ENCODE data around the gene GAL3ST2.

The GAL3ST2 gene

DNA sequence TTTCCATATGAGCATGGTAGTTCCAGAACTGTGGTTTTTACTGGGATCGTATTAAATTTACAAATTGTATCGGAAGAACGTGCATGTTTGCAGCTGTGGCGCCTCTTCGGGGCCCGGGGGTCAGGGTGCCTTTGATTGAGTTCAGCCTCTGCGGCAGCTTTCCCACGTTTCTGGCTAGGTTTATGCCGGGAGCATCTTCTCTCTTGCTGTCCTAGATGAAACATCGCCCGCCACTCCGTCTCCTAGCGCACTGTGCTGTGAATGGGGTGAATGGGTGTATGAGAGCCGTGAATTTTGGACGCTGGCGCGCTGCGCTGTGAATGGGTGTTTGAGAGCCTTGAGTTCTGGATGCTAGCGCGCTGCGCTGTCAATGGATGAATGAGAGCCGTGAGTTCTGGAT lies 69.8 kb downstream of the GAL3ST2 start:
- peak in 1 of 2 donors; percentile 13 for DNase-seq

DNA sequence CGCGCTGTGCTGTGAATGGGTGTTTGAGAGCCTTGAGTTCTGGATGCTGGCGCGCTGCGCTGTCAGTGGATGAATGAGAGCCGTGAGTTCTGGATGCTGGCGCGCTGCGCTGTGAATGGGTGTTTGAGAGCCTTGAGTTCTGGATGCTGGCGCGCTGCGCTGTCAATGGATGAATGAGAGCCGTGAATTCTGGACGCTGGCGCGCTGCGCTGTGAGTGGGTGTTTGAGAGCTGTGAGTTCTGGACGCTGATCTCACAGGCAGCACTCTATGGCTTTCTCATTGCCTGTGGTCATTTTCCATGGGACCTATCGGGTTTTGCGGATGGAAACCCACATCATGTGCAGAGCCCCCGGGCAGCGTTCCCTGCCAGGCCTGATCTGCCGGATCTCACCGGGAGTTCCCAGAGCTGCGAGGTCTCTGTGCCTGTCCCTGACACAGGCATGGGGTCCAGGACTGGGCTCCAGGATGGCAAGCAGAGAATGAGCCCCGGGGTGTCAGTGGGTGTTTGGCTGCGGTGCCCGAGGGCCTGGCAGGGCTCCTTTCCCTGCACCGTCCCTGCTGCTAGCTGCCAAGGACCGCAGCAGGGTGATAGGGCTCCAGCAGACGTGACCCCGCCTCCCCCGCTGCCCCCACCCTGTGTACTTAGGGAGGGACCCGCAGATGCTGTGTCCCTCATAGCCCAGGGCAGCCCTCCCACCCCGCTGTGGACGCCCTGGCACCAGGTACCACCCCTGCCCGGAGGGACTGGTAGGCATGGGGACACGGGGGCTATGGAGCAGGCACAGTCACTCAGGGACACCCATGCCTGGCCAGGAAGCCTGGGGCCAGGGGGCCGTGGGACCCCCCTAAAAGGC lies 72.4 kb downstream of the GAL3ST2 start:
- DNase-seq, result peak; percentile 18

DNA sequence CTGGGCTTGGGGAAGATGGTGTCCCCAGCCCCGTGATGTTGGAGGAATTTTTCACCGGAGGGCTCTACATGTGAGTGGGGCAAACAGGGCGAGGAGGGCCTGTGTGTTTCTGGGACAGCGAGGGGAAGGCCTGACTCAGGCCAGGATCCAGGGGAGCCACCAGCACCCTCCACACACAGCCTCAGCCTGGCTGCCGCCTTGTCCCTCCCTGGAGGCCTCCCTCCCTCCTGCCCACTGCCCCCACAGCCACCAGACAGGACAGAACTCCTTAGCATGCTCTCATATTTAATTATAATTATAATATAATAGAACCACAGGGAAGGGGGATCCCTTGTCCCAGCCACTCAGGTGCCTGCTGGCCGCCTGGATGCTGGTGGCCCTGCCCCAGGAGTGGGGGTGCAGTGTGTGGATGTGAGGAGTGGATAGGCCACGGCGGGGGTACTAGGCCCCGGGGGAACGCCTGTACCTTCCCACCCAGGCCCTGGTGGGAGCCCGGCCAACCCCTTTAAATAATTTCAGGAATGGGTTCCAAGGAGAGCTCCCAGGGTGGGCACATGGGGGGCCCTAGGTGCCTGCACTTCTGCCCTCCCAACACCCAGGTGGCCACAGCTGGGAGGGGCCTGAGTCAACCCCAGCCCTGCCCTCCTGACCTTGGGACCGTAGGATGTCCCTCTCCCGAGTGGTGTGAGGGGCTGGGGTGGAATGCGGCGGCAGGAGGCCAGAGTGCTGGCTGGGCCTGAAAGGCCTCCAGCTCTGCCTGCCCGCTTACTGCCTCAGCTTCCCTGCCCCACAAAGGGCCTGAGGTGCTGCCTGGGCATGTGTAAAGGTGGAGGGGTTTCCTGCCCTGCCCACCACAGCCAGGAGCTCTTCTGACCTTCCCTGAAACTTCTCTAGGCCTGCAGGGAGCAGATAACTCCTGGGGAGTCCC lies 73.3 kb downstream of the GAL3ST2 start:
- peak; percentile 5 to 16 for DNase-seq

DNA sequence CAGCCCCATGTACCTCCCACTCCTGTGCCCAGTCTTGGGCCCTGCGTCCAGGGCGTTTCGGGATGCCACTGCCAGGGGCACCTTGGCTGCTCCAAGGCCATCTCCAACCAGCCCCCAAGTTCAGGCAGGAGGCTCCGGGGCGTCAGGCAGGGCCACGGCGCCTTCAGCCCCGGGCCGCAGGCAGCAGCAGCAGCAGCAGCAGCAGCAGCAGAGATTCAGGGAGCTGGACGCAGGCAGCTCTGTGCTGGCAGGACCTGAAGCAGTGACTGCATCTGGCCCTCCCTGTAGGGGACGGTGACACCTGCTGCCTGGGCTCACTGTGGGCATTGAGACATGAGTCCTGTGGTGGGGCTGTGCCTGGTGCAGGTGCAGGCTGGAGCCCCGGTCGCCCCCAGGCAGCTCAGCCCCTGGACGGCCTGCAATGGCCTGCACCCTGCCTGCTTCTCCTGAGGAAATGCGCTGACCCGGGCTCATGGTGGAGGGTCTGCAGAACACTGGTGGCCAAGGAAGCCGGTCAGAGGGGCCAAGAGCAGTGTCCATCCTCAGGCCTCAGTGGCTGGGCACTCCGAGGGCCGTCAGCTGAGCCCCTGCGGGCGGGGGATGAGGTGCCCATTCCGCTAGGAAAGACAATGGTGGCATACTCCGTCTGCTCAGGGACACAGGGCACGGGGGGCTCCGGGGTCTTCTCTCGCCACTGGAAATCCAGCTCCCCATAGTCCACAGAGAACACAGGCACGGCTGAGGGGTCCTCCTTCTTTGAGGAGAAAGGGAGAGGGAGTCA lies 74.1 kb downstream of the GAL3ST2 start:
- peak; percentile 12 to 16 for DNase-seq

- peak in 1 of 2 donors; percentile 12 for DNase-seq
Observed at GRCh38 chr2:241851325-241852115, 74.9 kb downstream of the GAL3ST2 start.

DNA sequence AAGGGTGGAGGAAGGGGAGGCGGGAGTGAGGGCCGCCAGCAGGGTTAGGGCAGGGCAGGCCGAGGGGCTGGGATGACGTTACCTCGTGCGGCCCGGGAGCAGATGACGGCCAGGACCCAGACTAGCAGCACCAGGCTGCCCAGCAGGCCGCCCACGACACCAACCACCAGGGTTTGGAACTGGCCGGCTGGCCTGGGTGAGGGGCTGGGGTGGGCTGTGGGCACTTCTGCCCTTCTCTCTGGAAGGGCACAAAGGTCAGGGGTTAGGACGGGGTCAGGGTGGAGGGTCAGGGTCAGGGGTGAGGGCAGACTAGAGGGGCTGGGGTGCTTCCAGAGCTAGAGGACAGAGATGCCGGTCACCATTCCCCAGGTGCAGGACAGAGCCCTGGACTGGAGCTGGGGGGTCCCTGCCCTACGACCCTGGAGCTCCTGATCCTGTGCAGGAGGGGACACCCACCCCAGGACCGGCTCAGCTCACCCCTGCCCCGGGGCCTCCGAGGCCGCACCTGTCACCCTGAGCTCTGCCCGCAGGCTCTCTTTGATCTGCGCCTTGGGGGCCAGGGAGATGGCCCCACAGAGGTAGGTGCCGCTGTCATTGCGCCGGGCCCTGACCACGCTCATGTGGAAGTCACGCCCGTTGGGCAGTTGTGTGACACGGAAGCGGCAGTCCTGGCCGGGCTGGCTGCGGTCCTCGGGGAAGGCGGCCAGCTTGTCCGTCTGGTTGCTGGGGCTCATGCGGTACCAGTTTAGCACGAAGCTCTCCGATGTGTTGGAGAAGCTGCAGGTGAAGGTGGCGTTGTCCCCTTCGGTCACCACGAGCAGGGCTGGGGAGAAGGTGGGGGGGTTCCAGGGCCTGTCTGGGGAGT lies 75.7 kb downstream of the GAL3ST2 start:
- peak; percentile 2 to 12 for DNase-seq

DNA sequence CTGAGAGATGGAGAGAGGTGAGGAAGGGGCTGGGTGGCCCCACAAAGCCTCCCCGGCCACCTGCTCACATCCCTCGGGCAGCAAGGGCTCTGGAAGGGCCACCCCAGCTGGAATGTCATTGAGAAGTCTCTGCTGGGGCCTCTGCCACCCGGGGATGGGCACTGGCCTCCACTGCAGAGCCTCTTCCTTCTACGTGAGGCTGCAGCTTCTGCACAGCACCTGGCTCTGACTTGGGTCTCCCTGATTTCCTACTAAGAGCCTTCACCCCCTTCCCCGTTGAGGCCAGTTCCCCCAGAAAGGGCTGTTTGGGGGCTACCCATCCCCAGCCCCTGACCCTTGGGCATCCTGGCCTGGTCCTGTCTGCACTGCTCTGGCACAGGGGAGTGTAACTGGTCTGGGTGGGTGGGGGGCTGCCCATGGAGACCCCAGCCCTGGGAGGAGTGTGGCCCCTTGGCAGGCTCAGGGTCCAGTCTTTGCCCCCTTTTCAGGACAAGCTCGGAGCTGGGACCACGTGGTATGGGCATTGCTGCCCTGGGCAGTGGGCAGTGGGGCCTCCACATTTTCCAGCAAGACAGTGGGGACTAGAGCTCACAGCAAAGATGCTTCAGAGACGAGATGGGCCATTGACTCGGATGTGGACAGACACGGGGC lies 76.5 kb downstream of the GAL3ST2 start:
- DNase-seq, result peak in 1 of 2 donors; percentile 1
